ENCODE data around the gene PDE9A.

The PDE9A gene

GRCh38 chr21:42658320-42659105 lies 5.1 kb downstream of the PDE9A start:
- TF ChIP-seq NFIC (IDR thresholded peaks at IDR 0.05) = no peak
- TF ChIP-seq EGR1 (IDR thresholded peaks at IDR 0.05) = no peak
- no peak for TF ChIP-seq TEAD4 (IDR thresholded peaks at IDR 0.05)
- TF ChIP-seq TAF1 (IDR thresholded peaks at IDR 0.05; ENCODE audit: low read depth) = no peak
- no peak for TF ChIP-seq TCF12 (IDR thresholded peaks at IDR 0.05; ENCODE audit: low read depth)
- no peak for TF ChIP-seq MAX (IDR thresholded peaks at IDR 0.05)
- no peak for TF ChIP-seq USF1 (IDR thresholded peaks at IDR 0.05)
- TF ChIP-seq ZBTB7A (IDR thresholded peaks at IDR 0.05; ENCODE audit: low read depth) = no peak
- TF ChIP-seq RAD21 (IDR thresholded peaks at IDR 0.05; ENCODE audit: low read depth) = no peak
- TF ChIP-seq CEBPB (IDR thresholded peaks at IDR 0.05) = no peak
- no peak for TF ChIP-seq YY1 (IDR thresholded peaks at IDR 0.05; ENCODE audit: low read depth)
- TF ChIP-seq FOXM1 (IDR thresholded peaks at IDR 0.05; ENCODE audit: borderline replicate concordance, low read depth) = no peak
- TF ChIP-seq REST (IDR thresholded peaks at IDR 0.05; ENCODE audit: low read depth) = no peak
- TF ChIP-seq CREB1 (IDR thresholded peaks at IDR 0.05; ENCODE audit: low read depth) = no peak

- TF ChIP-seq TCF12 (IDR thresholded peaks at IDR 0.05; ENCODE audit: low read depth) (no peak), YY1 (IDR thresholded peaks at IDR 0.05; ENCODE audit: low read depth) (no peak), USF1 (IDR thresholded peaks at IDR 0.05) (no peak), NFIC (IDR thresholded peaks at IDR 0.05) (no peak), FOXM1 (IDR thresholded peaks at IDR 0.05; ENCODE audit: borderline replicate concordance, low read depth) (no peak), EP300 (IDR thresholded peaks at IDR 0.05; ENCODE audit: borderline replicate concordance) (no peak), TAF1 (IDR thresholded peaks at IDR 0.05; ENCODE audit: low read depth) (no peak), CEBPB (IDR thresholded peaks at IDR 0.05) (no peak), EGR1 (IDR thresholded peaks at IDR 0.05) (no peak), REST (IDR thresholded peaks at IDR 0.05; ENCODE audit: low read depth) (no peak), TEAD4 (IDR thresholded peaks at IDR 0.05) (no peak), RAD21 (IDR thresholded peaks at IDR 0.05; ENCODE audit: low read depth) (no peak)
Observed at GRCh38 chr21:42659416-42660117, 6.1 kb downstream of the PDE9A start.

- TF ChIP-seq ZBTB7A (IDR thresholded peaks at IDR 0.05; ENCODE audit: low read depth) (no peak), REST (IDR thresholded peaks at IDR 0.05; ENCODE audit: low read depth) (no peak), RAD21 (IDR thresholded peaks at IDR 0.05; ENCODE audit: low read depth) (no peak), YY1 (IDR thresholded peaks at IDR 0.05; ENCODE audit: low read depth) (no peak), NFIC (IDR thresholded peaks at IDR 0.05) (no peak), CEBPB (IDR thresholded peaks at IDR 0.05) (no peak), TCF12 (IDR thresholded peaks at IDR 0.05; ENCODE audit: low read depth) (no peak)
Observed at GRCh38 chr21:42660118-42660470, 6.7 kb downstream of the PDE9A start.

- TF ChIP-seq CEBPB (IDR thresholded peaks at IDR 0.05) = no peak
- TF ChIP-seq NFIC (IDR thresholded peaks at IDR 0.05) = no peak
- TF ChIP-seq EGR1 (IDR thresholded peaks at IDR 0.05) = no peak
- no peak for TF ChIP-seq ZBTB7A (IDR thresholded peaks at IDR 0.05; ENCODE audit: low read depth)
- TF ChIP-seq RAD21 (IDR thresholded peaks at IDR 0.05; ENCODE audit: low read depth) = no peak
- no peak for TF ChIP-seq USF1 (IDR thresholded peaks at IDR 0.05)
- no peak for TF ChIP-seq MAX (IDR thresholded peaks at IDR 0.05)
- TF ChIP-seq REST (IDR thresholded peaks at IDR 0.05; ENCODE audit: low read depth) = no peak
- no peak for TF ChIP-seq TAF1 (IDR thresholded peaks at IDR 0.05; ENCODE audit: low read depth)
- TF ChIP-seq FOXM1 (IDR thresholded peaks at IDR 0.05; ENCODE audit: borderline replicate concordance, low read depth) = no peak
- no peak for TF ChIP-seq YY1 (IDR thresholded peaks at IDR 0.05; ENCODE audit: low read depth)
Observed at GRCh38 chr21:42661688-42662429, 8.4 kb downstream of the PDE9A start.

Data from Ishikawa (cell line).